Measurements from ENCODE around the gene GBP5. TPM values are rescaled to one million over a fixed set of nuclear protein-coding genes. Genes with fewer than 3 reads are reported as not detected.
"Not testable (repeated sequence)": the region's sequence is repeated elsewhere in the genome, so short reads cannot be mapped to it uniquely, and the experiment has no call there.

The GBP5 gene
- total RNA-seq (1 to 10 TPM in 2 of 4 donors, under 1 TPM in 2; 0.75 to 2.0 (median 1.2) TPM), polyA plus RNA-seq (0.48 TPM)
- long read RNA-seq, donor 1: 0 reads
- long read RNA-seq, donor 2: 0 reads
- long read RNA-seq, donor 3: 0 reads
- long read RNA-seq, donor 4: 0 reads

- not testable (repeated sequence) for H3K4me1 ChIP-seq (ENCODE audit: control insufficient read depth, insufficient read depth, low read length)
Observed at GRCh38 chr1:89272269-89273041, at the start of gene GBP5. Gene GBP5, minus strand, starts transcription at chr1:89272860. Its CDS starts 3,305 bp downstream, at chr1:89269555.

GRCh38 chr1:89322402-89322801, 49.7 kb upstream of the GBP5 start:
- H3K27ac ChIP-seq (ENCODE audit: low read length): no peak overlapping the region
- 5% methylated on average over 1 of the region's 1 CpG for WGBS
- H3K9me3 ChIP-seq (ENCODE audit: control insufficient read depth, low read length): no peaks in the 10 kb centered on the region
- ATAC-seq (no peak), DNase-seq (no peak)
- H3K4me1 ChIP-seq (ENCODE audit: control insufficient read depth, insufficient read depth, low read length): peaks cover 3% of the 10 kb centered on the region
- intact Hi-C loops (cut with DNase I): no loop called here
- no peaks in the 10 kb centered on the region for H3K27me3 ChIP-seq (ENCODE audit: control insufficient read depth, insufficient read depth)
- H3K4me3 ChIP-seq (ENCODE audit: low read length): no peak overlapping the region

More at GRCh38 chr1:89272269-89273041, at the start of gene GBP5:
- H3K9me3 ChIP-seq (ENCODE audit: control insufficient read depth, low read length); ATAC-seq; H3K27me3 ChIP-seq (ENCODE audit: control insufficient read depth, insufficient read depth); H3K4me3 ChIP-seq (ENCODE audit: low read length); H3K27ac ChIP-seq (ENCODE audit: low read length): not testable (repeated sequence)
- intact Hi-C loops (cut with DNase I): loop anchor here in 1 of 4 donors (10.0 kb wide), 1 partner anchor 78 kb away; the partner anchor contains the start of gene GBP4
- WGBS: 85% methylated on average over 16 of the region's 16 CpGs
- DNase-seq: peak in 1 of 3 donors; percentile 61

GRCh38 chr1:89312572-89312971, 39.9 kb upstream of the GBP5 start:
- ATAC-seq (no peak), DNase-seq (no peak)
- intact Hi-C loops (cut with DNase I): no loop called here
- no peaks in the 10 kb centered on the region for H3K27me3 ChIP-seq (ENCODE audit: control insufficient read depth, insufficient read depth)
- no peaks in the 10 kb centered on the region for H3K9me3 ChIP-seq (ENCODE audit: control insufficient read depth, low read length)
- H3K4me1 ChIP-seq (ENCODE audit: control insufficient read depth, insufficient read depth, low read length): peaks cover 3% of the 10 kb centered on the region
- H3K4me3 ChIP-seq (ENCODE audit: low read length): no peak overlapping the region
- H3K27ac ChIP-seq (ENCODE audit: low read length): no peak overlapping the region

- 61% methylated on average over 4 of the region's 4 CpGs for WGBS
- intact Hi-C loops (cut with DNase I): no loop called here
- Histone ChIP-seq H3K27me3 (ENCODE audit: control insufficient read depth, insufficient read depth) (no peaks in the 10 kb centered on the region), H3K4me3 (ENCODE audit: low read length) (no peak overlapping the region), H3K27ac (ENCODE audit: low read length) (peak overlapping the region; percentile 70), H3K4me1 (ENCODE audit: control insufficient read depth, insufficient read depth, low read length) (peaks cover 3% of the 10 kb centered on the region), H3K9me3 (ENCODE audit: control insufficient read depth, low read length) (no peaks in the 10 kb centered on the region)
- peak; percentile 24 to 57 for ATAC-seq
- DNase-seq: peak in 1 of 3 donors; percentile 39
Observed at GRCh38 chr1:89311757-89312156, 39.1 kb upstream of the GBP5 start.

- ATAC-seq: no peak
- no peaks in the 10 kb centered on the region for H3K9me3 ChIP-seq (ENCODE audit: control insufficient read depth, low read length)
- H3K27ac ChIP-seq (ENCODE audit: low read length): peak overlapping the region; percentile 12
- H3K27me3 ChIP-seq (ENCODE audit: control insufficient read depth, insufficient read depth): no peaks in the 10 kb centered on the region
- intact Hi-C loops (cut with DNase I): no loop called here
- H3K4me3 ChIP-seq (ENCODE audit: low read length): no peak overlapping the region
- no peak for DNase-seq
- H3K4me1 ChIP-seq (ENCODE audit: control insufficient read depth, insufficient read depth, low read length): peaks cover 3% of the 10 kb centered on the region
Observed at GRCh38 chr1:89310976-89311375, 38.3 kb upstream of the GBP5 start.

GRCh38 chr1:89310505-89310904, 37.8 kb upstream of the GBP5 start:
- Histone ChIP-seq H3K4me1 (ENCODE audit: control insufficient read depth, insufficient read depth, low read length) (peaks cover 3% of the 10 kb centered on the region), H3K4me3 (ENCODE audit: low read length) (no peak overlapping the region), H3K27me3 (ENCODE audit: control insufficient read depth, insufficient read depth) (no peaks in the 10 kb centered on the region), H3K9me3 (ENCODE audit: control insufficient read depth, low read length) (no peaks in the 10 kb centered on the region), H3K27ac (ENCODE audit: low read length) (no peak overlapping the region)
- intact Hi-C loops (cut with DNase I): no loop called here
- ATAC-seq: peak; percentile 23 to 68
- no peak for DNase-seq
- WGBS: 31% methylated on average over 1 of the region's 1 CpG

GRCh38 chr1:89309828-89310227, 37.2 kb upstream of the GBP5 start:
- Histone ChIP-seq H3K27ac (ENCODE audit: low read length) (no peak overlapping the region), H3K27me3 (ENCODE audit: control insufficient read depth, insufficient read depth) (no peaks in the 10 kb centered on the region), H3K4me3 (ENCODE audit: low read length) (no peak overlapping the region), H3K9me3 (ENCODE audit: control insufficient read depth, low read length) (no peaks in the 10 kb centered on the region), H3K4me1 (ENCODE audit: control insufficient read depth, insufficient read depth, low read length) (peaks cover 3% of the 10 kb centered on the region)
- 42% methylated on average over 1 of the region's 1 CpG for WGBS
- ATAC-seq (no peak), DNase-seq (no peak)
- intact Hi-C loops (cut with DNase I): no loop called here

GRCh38 chr1:89306273-89306672, 33.6 kb upstream of the GBP5 start:
- no peaks in the 10 kb centered on the region for H3K27me3 ChIP-seq (ENCODE audit: control insufficient read depth, insufficient read depth)

GRCh38 chr1:89305493-89305892, 32.8 kb upstream of the GBP5 start:
- H3K9me3 ChIP-seq (ENCODE audit: control insufficient read depth, low read length): no peaks in the 10 kb centered on the region
- ATAC-seq (no peak), DNase-seq (no peak)
- H3K27ac ChIP-seq (ENCODE audit: low read length): no peak overlapping the region
- H3K4me1 ChIP-seq (ENCODE audit: control insufficient read depth, insufficient read depth, low read length): no peaks in the 10 kb centered on the region
- H3K27me3 ChIP-seq (ENCODE audit: control insufficient read depth, insufficient read depth): no peaks in the 10 kb centered on the region
- intact Hi-C loops (cut with DNase I): no loop called here
- 72% methylated on average over 2 of the region's 2 CpGs for WGBS
- no peak overlapping the region for H3K4me3 ChIP-seq (ENCODE audit: low read length)

More at GRCh38 chr1:89306273-89306672, 33.6 kb upstream of the GBP5 start:
- H3K4me3 ChIP-seq (ENCODE audit: low read length): no peak overlapping the region
- H3K27ac ChIP-seq (ENCODE audit: low read length): no peak overlapping the region
- H3K9me3 ChIP-seq (ENCODE audit: control insufficient read depth, low read length): no peaks in the 10 kb centered on the region
- 68% methylated on average over 2 of the region's 2 CpGs for WGBS
- DNase-seq: no peak
- intact Hi-C loops (cut with DNase I): no loop called here
- no peaks in the 10 kb centered on the region for H3K4me1 ChIP-seq (ENCODE audit: control insufficient read depth, insufficient read depth, low read length)
- no peak for ATAC-seq

- intact Hi-C loops (cut with DNase I): no loop called here
- no peaks in the 10 kb centered on the region for H3K4me1 ChIP-seq (ENCODE audit: control insufficient read depth, insufficient read depth, low read length)
- H3K27me3 ChIP-seq (ENCODE audit: control insufficient read depth, insufficient read depth): no peaks in the 10 kb centered on the region
- no peak for ATAC-seq
- DNase-seq: no peak
- H3K9me3 ChIP-seq (ENCODE audit: control insufficient read depth, low read length): no peaks in the 10 kb centered on the region
- H3K27ac ChIP-seq (ENCODE audit: low read length): no peak overlapping the region
- no peak overlapping the region for H3K4me3 ChIP-seq (ENCODE audit: low read length)
- 88% methylated on average over 2 of the region's 2 CpGs for WGBS
Observed at GRCh38 chr1:89304572-89305230, 32.0 kb upstream of the GBP5 start.

- H3K4me1 ChIP-seq (ENCODE audit: control insufficient read depth, insufficient read depth, low read length): no peaks in the 10 kb centered on the region
- peak; percentile 8 to 37 (median 37) for DNase-seq
- no peaks in the 10 kb centered on the region for H3K27me3 ChIP-seq (ENCODE audit: control insufficient read depth, insufficient read depth)
- no peak overlapping the region for H3K27ac ChIP-seq (ENCODE audit: low read length)
- no peaks in the 10 kb centered on the region for H3K9me3 ChIP-seq (ENCODE audit: control insufficient read depth, low read length)
- ATAC-seq: no peak
- intact Hi-C loops (cut with DNase I): no loop called here
- no peak overlapping the region for H3K4me3 ChIP-seq (ENCODE audit: low read length)
- 96% methylated on average over 25 of the region's 25 CpGs for WGBS
Observed at GRCh38 chr1:89302697-89303332, 30.2 kb upstream of the GBP5 start.

All from right cardiac atrium (tissue), 5 donors.